Endothelial cell of hepatic sinusoid (primary cell): ENCODE results near the gene VCAM1.

Experiments used
- in situ Hi-C: cut with HindIII; loops from 2 replicates; pipeline ENCODE4 v1.10.0; 2017; ENCODE audit warnings: low sequenced_read_pairs

The VCAM1 gene

GRCh38 chr1:100719490-100719889 lies at the start of gene VCAM1:
VCAM1 (plus strand) TSS chr1:100719742; CDS start chr1:100719861, 119 bp downstream.
- in situ Hi-C loops = no loop called here

GRCh38 chr1:100670083-100670482 lies 49.5 kb upstream of the VCAM1 start:
- in situ Hi-C loops = no loop called here

- in situ Hi-C loops = no loop called here
Measured at GRCh38 chr1:100671601-100672000, 47.9 kb upstream of the VCAM1 start.

DNA sequence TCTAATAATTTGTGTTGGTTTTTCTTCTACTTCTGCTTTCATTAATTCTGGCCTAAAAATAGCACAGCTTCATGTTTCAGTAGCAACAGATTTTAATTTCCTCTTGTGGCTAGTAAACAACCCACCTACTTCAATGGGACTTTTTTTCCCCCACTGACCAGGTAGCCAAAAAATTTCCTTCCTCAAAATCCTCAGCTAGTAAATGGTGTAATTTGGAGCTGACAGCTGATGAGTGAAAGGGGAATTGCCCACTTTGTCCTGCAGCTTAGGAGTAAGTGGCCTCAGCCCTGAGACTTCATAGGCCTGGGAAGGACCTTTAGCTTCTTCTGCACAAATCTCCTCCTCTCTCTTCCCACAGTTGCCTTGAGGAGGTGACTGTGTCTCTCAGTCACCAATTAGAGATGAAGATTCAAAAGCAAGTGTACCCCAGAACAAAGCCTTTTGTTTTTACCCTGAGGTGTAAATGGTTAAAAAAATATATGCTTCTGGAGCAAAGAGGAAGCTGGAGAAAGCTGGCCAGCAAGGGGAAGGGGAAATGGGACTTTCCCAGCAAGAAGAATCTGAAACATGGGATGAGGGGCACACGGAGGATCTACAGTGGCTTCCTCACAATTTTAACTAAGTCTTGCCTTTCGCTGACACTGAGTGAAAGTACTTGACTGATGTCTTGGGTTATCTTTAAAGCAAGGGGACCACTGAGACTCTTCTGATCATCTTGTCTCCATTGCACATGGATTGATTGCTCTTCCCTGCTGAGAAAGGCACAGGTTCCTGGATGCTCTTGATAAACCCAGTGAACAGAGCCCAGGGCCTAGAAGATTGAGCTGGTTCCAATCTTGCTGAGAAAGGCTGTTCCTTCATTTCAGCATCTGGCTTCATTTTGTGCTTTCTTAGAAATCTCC lies 35.8 kb upstream of the VCAM1 start:
- in situ Hi-C loops = no loop called here

DNA sequence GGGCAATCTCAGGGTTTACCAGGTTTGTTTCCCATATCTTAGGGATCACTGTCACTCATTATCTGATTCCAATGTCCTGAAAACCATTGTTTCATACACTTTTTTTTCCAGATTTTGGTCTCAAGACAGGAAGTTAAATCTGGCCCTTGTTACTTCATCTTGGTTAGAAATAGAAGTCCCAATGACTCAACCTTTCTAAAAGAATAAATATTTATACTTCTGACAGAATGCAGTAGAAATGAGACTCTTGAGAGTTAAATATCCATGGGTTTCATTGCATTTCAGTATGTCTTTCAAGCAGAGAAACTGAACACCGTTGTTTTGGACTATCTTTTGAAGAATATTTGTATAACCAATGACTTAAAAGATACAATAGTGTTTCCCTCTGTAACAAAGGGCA lies 19.8 kb upstream of the VCAM1 start:
- in situ Hi-C loops = no loop called here

GRCh38 chr1:100700586-100700985 lies 19.0 kb upstream of the VCAM1 start:
- in situ Hi-C loops = no loop called here

DNA sequence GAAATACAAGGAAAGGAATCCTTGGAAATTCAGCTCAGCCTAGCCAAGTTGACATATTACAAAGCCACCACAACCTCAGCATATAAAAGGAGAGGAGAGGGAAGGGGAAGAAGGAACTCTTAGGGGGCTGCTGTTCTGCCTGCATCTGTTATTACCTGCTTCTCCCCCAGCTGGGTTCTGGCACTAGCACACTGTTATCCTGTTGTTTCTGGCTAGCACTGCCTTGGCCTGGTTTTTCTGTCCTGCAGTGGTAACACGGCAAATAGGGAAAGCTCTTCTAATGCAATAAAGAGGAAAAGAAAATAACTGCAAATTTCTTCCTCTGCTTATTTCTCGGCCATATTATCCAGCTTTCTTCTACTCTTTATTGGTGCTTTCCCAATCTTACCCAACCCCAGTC lies 16.5 kb upstream of the VCAM1 start:
- in situ Hi-C loops = no loop called here

DNA sequence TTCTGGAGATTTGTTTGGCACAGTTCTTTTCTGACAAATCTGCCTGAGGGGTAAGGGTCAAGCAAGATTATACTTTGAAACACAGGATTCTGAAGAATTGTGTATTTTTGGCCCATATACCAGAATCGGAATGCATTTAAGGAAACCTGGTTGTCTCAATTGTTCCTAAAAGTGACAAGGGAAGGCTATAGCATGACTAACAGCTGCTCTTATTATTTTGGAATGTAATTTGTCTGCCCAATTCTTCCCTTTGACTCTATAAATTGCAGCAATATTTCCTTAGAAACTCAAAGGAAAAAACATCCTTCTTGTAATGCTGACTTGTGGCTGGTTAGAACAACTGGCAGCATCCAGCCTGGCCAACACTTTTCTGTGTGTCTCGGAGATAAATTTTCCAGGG lies 15.8 kb upstream of the VCAM1 start:
- in situ Hi-C loops = no loop called here

DNA sequence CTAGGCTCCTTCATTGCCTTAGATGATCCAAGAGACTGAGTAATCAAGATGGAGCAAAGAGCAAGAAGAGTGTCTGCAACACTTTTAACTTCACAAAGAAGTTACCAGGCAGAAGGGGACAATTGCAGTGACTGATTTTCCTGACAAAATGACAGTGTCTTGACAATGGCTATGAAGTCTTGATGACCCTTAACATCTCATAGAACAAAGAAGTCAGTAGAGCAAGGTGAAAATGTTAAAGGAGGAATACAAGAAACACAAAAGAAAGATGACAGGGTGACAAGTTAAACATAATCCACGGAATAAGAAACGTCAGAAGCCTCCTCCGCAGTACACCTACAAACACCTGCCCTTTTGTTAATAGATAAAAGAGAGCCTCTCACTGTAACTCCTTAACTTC lies 15.1 kb upstream of the VCAM1 start:
- in situ Hi-C loops = no loop called here

- in situ Hi-C loops = loop anchor here (5.0 kb wide), 1 partner anchor 46 kb away; no protein-coding TSS in a partner anchor
Measured at GRCh38 chr1:100706296-100706695, 13.2 kb upstream of the VCAM1 start.

DNA sequence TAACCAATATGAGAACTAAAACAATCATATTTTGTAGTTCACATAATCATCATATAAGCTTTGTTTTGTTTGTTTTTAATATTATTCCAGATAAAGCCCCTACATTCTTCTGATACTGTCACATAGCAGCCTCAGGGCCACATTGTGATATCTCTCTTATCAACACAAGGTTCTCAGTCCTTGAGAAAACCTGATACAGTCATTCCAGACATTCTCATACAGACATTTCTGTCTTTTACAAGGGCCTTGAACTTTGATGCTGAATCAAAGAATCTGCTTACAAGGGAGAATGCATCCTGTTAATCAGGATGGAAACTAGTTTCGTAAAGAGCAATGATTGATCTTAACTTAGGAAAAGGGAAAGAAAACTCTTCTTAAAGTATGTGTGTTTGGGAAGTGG lies 12.7 kb upstream of the VCAM1 start:
- in situ Hi-C loops = loop anchor here (5.0 kb wide), 1 partner anchor 45 kb away; no protein-coding TSS in a partner anchor

- in situ Hi-C loops = loop anchor here (5.0 kb wide), 1 partner anchor 44 kb away; no protein-coding TSS in a partner anchor
Measured at GRCh38 chr1:100708476-100709062, 11.0 kb upstream of the VCAM1 start.

DNA sequence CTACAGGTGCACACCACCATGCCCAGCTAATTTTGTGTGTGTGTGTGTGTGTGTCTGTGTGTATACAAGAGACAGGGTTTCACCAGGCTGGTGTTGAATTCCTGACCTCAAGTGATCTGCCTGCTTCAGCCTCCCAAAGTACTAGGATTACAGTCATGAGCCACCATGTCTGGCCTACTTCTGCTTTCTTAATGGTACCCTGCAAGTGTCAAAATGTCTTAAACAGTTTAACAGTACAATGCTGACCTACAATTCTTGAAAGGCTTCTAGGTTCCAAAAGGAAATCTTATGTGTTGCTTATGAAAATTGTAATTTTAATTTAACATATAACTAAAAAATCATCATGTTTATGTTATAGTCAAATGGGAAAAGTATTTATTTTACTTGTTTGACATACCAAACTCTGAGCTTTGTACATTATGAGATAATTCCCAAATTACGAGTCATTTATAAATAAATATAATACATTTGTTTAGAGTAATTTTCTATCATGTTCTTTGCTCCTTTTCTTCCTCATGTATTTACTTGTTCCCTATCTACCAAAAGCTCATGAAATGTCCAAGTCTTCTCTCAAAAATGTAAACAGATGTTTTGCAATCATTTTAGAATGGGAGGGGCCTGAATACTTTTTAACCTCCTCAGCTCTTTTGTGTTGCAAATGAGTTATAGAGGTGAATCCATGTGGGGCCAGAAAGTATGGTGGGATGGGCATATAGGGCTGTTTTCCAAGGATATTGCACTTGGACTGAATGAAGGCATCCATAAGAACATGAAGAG lies 8.4 kb upstream of the VCAM1 start:
- in situ Hi-C loops = loop anchor here (5.0 kb wide), 1 partner anchor 54 kb away; no protein-coding TSS in a partner anchor

DNA sequence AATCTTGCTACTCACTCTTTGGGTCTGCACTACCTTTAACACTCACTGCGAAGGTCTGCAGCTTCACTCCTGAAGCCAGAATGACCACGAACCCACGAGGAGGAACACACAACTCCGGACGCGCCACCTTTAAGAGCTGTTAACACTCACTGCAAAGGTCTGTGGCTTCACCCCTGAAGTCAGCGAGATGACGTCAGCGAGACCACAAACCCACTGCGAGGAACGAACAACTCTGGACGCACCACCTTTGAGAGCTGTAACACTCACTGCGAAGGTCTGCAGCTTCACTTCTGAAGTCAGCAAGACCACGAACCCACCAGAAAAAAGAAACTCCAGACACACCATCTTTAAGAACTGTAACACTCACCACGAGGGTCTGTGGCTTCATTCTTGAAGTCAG lies 6.5 kb upstream of the VCAM1 start:
- in situ Hi-C loops = loop anchor here (5.0 kb wide), 1 partner anchor 56 kb away; no protein-coding TSS in a partner anchor

DNA sequence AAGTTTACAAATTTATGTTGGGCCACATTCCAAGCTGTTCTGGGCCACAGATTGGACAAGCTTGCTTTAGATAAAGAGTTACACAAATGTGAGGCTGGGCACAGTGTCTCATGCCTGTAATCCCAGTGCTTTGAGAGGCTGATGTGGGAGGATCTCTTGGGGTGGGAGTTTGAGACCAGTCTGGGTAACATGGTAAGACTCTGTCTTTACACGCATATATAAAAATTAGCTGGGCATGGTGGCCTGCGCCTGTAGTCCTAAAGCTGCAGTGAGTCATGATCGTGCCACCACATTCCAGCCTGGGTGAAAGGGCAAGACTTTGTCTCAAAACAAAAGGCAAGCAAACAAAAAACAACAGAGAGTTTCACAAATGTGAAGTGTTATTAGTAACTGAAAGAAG lies 5.9 kb upstream of the VCAM1 start:
- in situ Hi-C loops = loop anchor here (5.0 kb wide), 1 partner anchor 56 kb away; no protein-coding TSS in a partner anchor

- in situ Hi-C loops = loop anchor here (5.0 kb wide), 1 partner anchor 57 kb away; no protein-coding TSS in a partner anchor
Measured at GRCh38 chr1:100714599-100714998, 4.9 kb upstream of the VCAM1 start.

GRCh38 chr1:100717218-100717617 lies 2.3 kb upstream of the VCAM1 start:
- in situ Hi-C loops = no loop called here

- in situ Hi-C loops = no loop called here
Measured at GRCh38 chr1:100718581-100718980, 961 bp upstream of the VCAM1 start.

DNA sequence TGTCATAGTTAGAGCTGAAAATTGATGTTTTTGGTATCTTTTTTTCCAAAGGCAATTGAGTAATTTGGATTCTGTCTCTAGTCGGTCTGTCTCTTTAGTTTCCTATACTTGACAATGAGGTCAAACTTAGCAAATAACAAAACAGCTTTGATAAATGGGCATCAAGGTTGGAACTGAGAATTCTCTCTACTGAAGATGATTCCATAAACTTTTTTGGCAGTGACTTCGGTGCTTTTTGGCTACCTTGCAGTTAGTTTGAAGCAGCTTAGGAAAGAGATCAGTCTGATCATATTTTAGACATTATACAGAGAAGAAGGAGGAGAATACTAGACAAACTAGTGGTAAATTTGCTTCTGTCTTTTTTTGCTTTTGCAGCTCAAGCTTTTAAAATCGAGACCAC lies 559 bp downstream of the VCAM1 start:
- in situ Hi-C loops = no loop called here

- in situ Hi-C loops = no loop called here
Measured at GRCh38 chr1:100720751-100721150, 1.2 kb downstream of the VCAM1 start.
